Panc1 (cell line): Measurements from ENCODE around the gene CHDH. TPM values are rescaled to one million over a fixed set of nuclear protein-coding genes. Genes with fewer than 3 reads are reported as not detected.

Experiments used
- ATAC-seq: fragments of 200-7000 bp; cut with Tn5 transposase; 2 replicates; pipeline ENCODE4 v1.9.1; 2020; ENCODE audit warnings: mild to moderate bottlenecking, moderate library complexity
- BruUV-seq: library from RNA; stranded (reverse); fragments of 400-500 nt; replicated peaks from 2 replicates; lab custom pipeline; 2021; lab: Mats Ljungman, UMichigan
- CTCF ChIA-PET: fragments of 300-600 bp; sonication (Branson Sonifier 250); formaldehyde crosslinking; loops from one replicate; lab custom pipeline; 2022; ENCODE audit warnings: antibody characterized with exemption; lab: Charles Lee
- POLR2A ChIA-PET: fragments of 300-600 bp; sonication (Branson Sonifier 250); formaldehyde crosslinking; loops from one replicate; lab custom pipeline; 2022; ENCODE audit warnings: antibody characterized with exemption; lab: Charles Lee
- DNase-seq: peaks from one replicate; pipeline ENCODE4 v3.0.0-alpha.2; 2010; ENCODE audit warnings: low read depth, low spot score
- H3K27ac ChIP-seq: 2 replicates; pipeline ENCODE4 v1.5.1; 2011; ENCODE audit warnings: mild to moderate bottlenecking, low read length, inconsistent platforms
- H3K27me3 ChIP-seq: fragments of 200-500 bp; sonication (Bioruptor generic); 2 replicates; pipeline ENCODE4 v1.6.0; 2014; ENCODE audit warnings: low read length, inconsistent platforms; ENCODE audit not compliant: control insufficient read depth, insufficient read depth
- H3K36me3 ChIP-seq: fragments of 200-500 bp; sonication (Bioruptor generic); 2 replicates; pipeline ENCODE4 v1.5.1; 2014; ENCODE audit warnings: inconsistent platforms, mild to moderate bottlenecking, low read length, moderate library complexity; ENCODE audit not compliant: control insufficient read depth, insufficient read depth
- H3K4me1 ChIP-seq: 2 replicates; pipeline ENCODE4 v1.5.1; 2011; ENCODE audit warnings: inconsistent platforms, mild to moderate bottlenecking, low read length, moderate library complexity; ENCODE audit not compliant: control insufficient read depth, insufficient read depth
- H3K4me3 ChIP-seq, 2 experiments: 2 replicates each; pipeline ENCODE4 v1.5.1; 2011 to 2012; ENCODE audit warnings: low read depth in 2 of 2, low read length in 2 of 2, mild to moderate bottlenecking in 2 of 2, inconsistent platforms in 1 of 2, moderate library complexity in 1 of 2
- H3K9me3 ChIP-seq: fragments of 200-500 bp; sonication (Bioruptor generic); 2 replicates; pipeline ENCODE4 v1.5.1; 2014; ENCODE audit warnings: low read depth, mild to moderate bottlenecking, inconsistent platforms, low read length, moderate library complexity; ENCODE audit not compliant: control insufficient read depth, insufficient read depth
- CTCF ChIP-seq: fragments of 450-650 bp; IDR thresholded peaks from 2 replicates; pipeline ENCODE4 v1.5.1; 2017; ENCODE audit warnings: mild to moderate bottlenecking
- POLR2AphosphoS5 ChIP-seq: IDR thresholded peaks from 2 replicates; pipeline ENCODE4 v1.6.1; 2012; ENCODE audit warnings: mild to moderate bottlenecking, low read depth, low read length, moderate library complexity
- REST ChIP-seq, 2 experiments: IDR thresholded peaks; 2 replicates each; pipeline ENCODE4 v1.6.1; 2011 to 2012; ENCODE audit warnings: low read depth in 2 of 2, control low read depth in 1 of 2, low read length in 1 of 2, mild to moderate bottlenecking in 1 of 2, moderate library complexity in 1 of 2; ENCODE audit not compliant: insufficient read depth in 1 of 2
- SIN3A ChIP-seq: IDR thresholded peaks from 2 replicates; pipeline ENCODE4 v1.6.1; 2012; ENCODE audit warnings: low read depth, mild to moderate bottlenecking, low read length, moderate library complexity, borderline replicate concordance; ENCODE audit not compliant: insufficient read depth
- TCF7L2 ChIP-seq: IDR thresholded peaks from 2 replicates; pipeline ENCODE4 v1.6.1; 2011; ENCODE audit warnings: mild to moderate bottlenecking, low read depth, low read length, inconsistent platforms
- in situ Hi-C: cut with HindIII; loops from 2 replicates; pipeline ENCODE4 v1.10.0; 2016; ENCODE audit warnings: low sequenced_read_pairs, low pct_unique_long_range_greater_than_20kb
- intact Hi-C: fragments of 100-400 bp; cut with micrococcal nuclease; formaldehyde crosslinking; loops from one replicate; pipeline ENCODE4 v1.10.0; 2022; ENCODE audit not compliant: unreplicated experiment
- total RNA-seq: library from RNA; stranded (reverse); gene quantifications from one replicate; pipeline ENCODE4 v1.2.1, GENCODE V29; 2021; ENCODE audit not compliant: unreplicated experiment

Gene CHDH
- total RNA-seq, 1 experiment from 2014 or later, result 24.1 TPM

GRCh38 chr3:53887446-53887845 lies 41.2 kb upstream of the CHDH start:
- DNase-seq, result no peak
- in situ Hi-C loops, result no loop called here

GRCh38 chr3:53885239-53885638 lies 39.0 kb upstream of the CHDH start:
- DNase-seq (no peak), ATAC-seq (no peak)

More at GRCh38 chr3:53887446-53887845, 41.2 kb upstream of the CHDH start:
- peaks cover 5% of the 10 kb centered on the region for H3K36me3 ChIP-seq
- H3K4me1 ChIP-seq, result peaks cover 10% of the 10 kb centered on the region
- ChIA-PET CTCF (no interaction called here), POLR2A (no interaction called here)
- H3K27ac ChIP-seq, result no peak overlapping the region
- intact Hi-C loops, result no loop called here
- no peak for ATAC-seq
- TF ChIP-seq SIN3A, result no peak
- TF ChIP-seq POLR2AphosphoS5, result no peak
- no peak for TF ChIP-seq CTCF
- TF ChIP-seq REST (IDR thresholded peaks at IDR 0.05; ENCODE audit: insufficient read depth in 1 of 2, low read depth in 2 of 2, low read length in 1 of 2), result no peak
- no peak for TF ChIP-seq TCF7L2
- BruUV-seq, result no TSS peak
- no peaks in the 10 kb centered on the region for H3K9me3 ChIP-seq
- H3K27me3 ChIP-seq, result no peaks in the 10 kb centered on the region
- no peak overlapping the region for H3K4me3 ChIP-seq

More at GRCh38 chr3:53885239-53885638, 39.0 kb upstream of the CHDH start:
- intact Hi-C loops (no loop called here), in situ Hi-C loops (no loop called here)
- TF ChIP-seq TCF7L2 (no peak), SIN3A (no peak), CTCF (no peak), REST (IDR thresholded peaks at IDR 0.05; ENCODE audit: insufficient read depth in 1 of 2, low read depth in 2 of 2, low read length in 1 of 2) (no peak), POLR2AphosphoS5 (no peak)
- Histone ChIP-seq H3K9me3 (no peaks in the 10 kb centered on the region), H3K4me1 (peaks cover 8% of the 10 kb centered on the region), H3K36me3 (no peaks in the 10 kb centered on the region; the same call in none of the 2 replicates), H3K4me3 (no peak overlapping the region), H3K27me3 (no peaks in the 10 kb centered on the region), H3K27ac (no peak overlapping the region)
- no TSS peak for BruUV-seq
- ChIA-PET CTCF (no interaction called here), POLR2A (no interaction called here)
